OCI-LY3 (cell line): ENCODE results near the gene SDK2.

Experiments
- CTCF ChIP-seq: fragments of 200-600, 300-600 bp; sonication (generic); IDR thresholded peaks from 2 replicates; pipeline ENCODE4 v1.5.1; 2014; ENCODE audit warnings: antibody characterized with exemption, low read length, low read depth
- EZH2phosphoT487 ChIP-seq: fragments of 200-600 bp; shearing (Covaris generic); IDR thresholded peaks from 2 replicates; pipeline ENCODE4 v1.6.1; 2018; ENCODE audit warnings: antibody characterized with exemption, mixed run types, low read depth

DNA sequence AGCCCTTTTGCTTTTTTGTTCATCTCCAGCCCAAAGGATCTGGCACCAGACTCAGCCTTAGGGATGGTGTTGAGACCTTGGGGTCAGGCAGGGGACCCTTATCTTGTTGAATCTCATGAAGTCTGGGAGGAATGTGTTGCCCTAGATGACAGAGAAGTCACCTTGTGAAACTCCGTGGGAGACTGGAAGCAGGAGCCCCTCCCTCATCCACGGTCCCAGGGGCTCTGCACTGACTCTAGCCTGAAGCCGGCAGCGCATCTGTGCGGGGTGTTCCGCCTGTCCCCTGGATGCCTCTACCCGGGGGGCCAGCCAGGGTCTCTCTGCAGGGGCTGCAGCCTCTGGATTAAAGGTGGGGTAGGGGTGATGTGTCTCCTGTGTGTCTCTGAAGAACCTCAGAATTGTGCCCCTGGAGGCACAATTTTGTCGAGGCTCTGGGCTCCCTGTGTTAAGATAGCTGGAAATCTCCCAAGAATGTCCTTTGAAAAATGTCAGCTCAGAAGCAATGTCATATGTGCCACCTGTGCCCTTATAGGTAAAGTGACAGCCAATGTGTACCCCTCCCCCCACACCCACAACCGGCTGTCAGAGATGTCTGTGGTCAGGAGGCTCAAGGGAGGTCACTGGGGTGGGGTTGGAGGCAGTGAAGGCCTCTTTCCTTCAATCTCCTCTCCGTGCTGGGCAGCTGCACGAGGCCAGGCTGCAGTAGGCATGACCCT, 300.3 kb downstream of the SDK2 start:
- TF ChIP-seq CTCF = no peak
- no peak for TF ChIP-seq EZH2phosphoT487
